Stimulated activated naive CD8-positive, alpha-beta T cell treated with anti-CD3 and anti-CD28 coated beads, Interleukin-15, Interleukin-2, amounts not matched to agents 100 U/mL and 50 U/mL, for 24 hours (primary cell): Measurements from ENCODE around the gene DHDH.
"Not testable (repeated sequence)": the region's sequence is repeated elsewhere in the genome, so short reads cannot be mapped to it uniquely, and the experiment has no call there.

Experiments used
- ATAC-seq: fragments of 150-1000 bp; cut with Tn5 transposase; one replicate; pipeline ENCODE4 v1.10.0; 2021
- DNase-seq: peaks from one replicate; pipeline ENCODE4 v3.0.0; 2021

DHDH gene

GRCh38 chr19:48933382-48933932, at the start of gene DHDH:
Gene DHDH, plus strand, starts transcription at chr19:48933699. Its CDS starts 23 bp downstream, at chr19:48933722.
- ATAC-seq = peak; percentile 88

GRCh38 chr19:48883726-48884125, 49.8 kb upstream of the DHDH start:
- DNase-seq (no peak), ATAC-seq (no peak)

More at GRCh38 chr19:48933382-48933932, at the start of gene DHDH:
- DNase-seq = peak; percentile 77

GRCh38 chr19:48887861-48888612, 45.5 kb upstream of the DHDH start:
- ATAC-seq = no peak

GRCh38 chr19:48889496-48889895, 44.0 kb upstream of the DHDH start:
- ATAC-seq, DNase-seq: not testable (repeated sequence)

More at GRCh38 chr19:48887861-48888612, 45.5 kb upstream of the DHDH start:
- DNase-seq = no peak

GRCh38 chr19:48890551-48890950, 42.9 kb upstream of the DHDH start:
- ATAC-seq = no peak
- no peak for DNase-seq

- no peak for ATAC-seq
Observed at GRCh38 chr19:48895226-48895625, 38.3 kb upstream of the DHDH start.

GRCh38 chr19:48896191-48896720, 37.2 kb upstream of the DHDH start:
- ATAC-seq (peak; percentile 42), DNase-seq (peak; percentile 71)

More at GRCh38 chr19:48895226-48895625, 38.3 kb upstream of the DHDH start:
- DNase-seq = no peak

GRCh38 chr19:48897181-48897580, 36.3 kb upstream of the DHDH start:
- ATAC-seq = no peak

GRCh38 chr19:48899386-48899749, 34.1 kb upstream of the DHDH start:
- DNase-seq, ATAC-seq: not testable (repeated sequence)

More at GRCh38 chr19:48897181-48897580, 36.3 kb upstream of the DHDH start:
- no peak for DNase-seq

GRCh38 chr19:48899781-48900476, 33.6 kb upstream of the DHDH start, which contains the start of gene NUCB1:
Gene NUCB1, plus strand, starts transcription at chr19:48900312. Its CDS starts 485 bp downstream, at chr19:48900797.
- ATAC-seq (peak; percentile 94), DNase-seq (peak; percentile 99)

GRCh38 chr19:48900477-48901406, 32.8 kb upstream of the DHDH start:
- ATAC-seq (no peak), DNase-seq (peak; percentile 24)

- not testable (repeated sequence) for ATAC-seq, DNase-seq
Observed at GRCh38 chr19:48902291-48902690, 31.2 kb upstream of the DHDH start.

- not testable (repeated sequence) for DNase-seq, ATAC-seq
Observed at GRCh38 chr19:48903788-48904187, 29.7 kb upstream of the DHDH start.

GRCh38 chr19:48905664-48906063, 27.8 kb upstream of the DHDH start:
- DNase-seq (no peak), ATAC-seq (no peak)

- ATAC-seq (no peak), DNase-seq (no peak)
Observed at GRCh38 chr19:48906324-48906723, 27.2 kb upstream of the DHDH start.

- ATAC-seq (no peak), DNase-seq (no peak)
Observed at GRCh38 chr19:48907671-48908070, 25.8 kb upstream of the DHDH start.

- not testable (repeated sequence) for ATAC-seq, DNase-seq
Observed at GRCh38 chr19:48909424-48910077, 23.9 kb upstream of the DHDH start.

GRCh38 chr19:48910803-48911202, 22.7 kb upstream of the DHDH start:
- DNase-seq (no peak), ATAC-seq (no peak)

GRCh38 chr19:48913114-48913889, 20.2 kb upstream of the DHDH start:
- ATAC-seq (peak; percentile 50), DNase-seq (no peak)

GRCh38 chr19:48914181-48914580, 19.3 kb upstream of the DHDH start:
- no peak for DNase-seq
- no peak for ATAC-seq
